Measurements from ENCODE around the gene RAI1. TPM values are rescaled to one million over a fixed set of nuclear protein-coding genes. Genes with fewer than 3 reads are reported as not detected.

The RAI1 gene
- total RNA-seq, 1 donor from 2014 or later, result 31.2 TPM

DNA sequence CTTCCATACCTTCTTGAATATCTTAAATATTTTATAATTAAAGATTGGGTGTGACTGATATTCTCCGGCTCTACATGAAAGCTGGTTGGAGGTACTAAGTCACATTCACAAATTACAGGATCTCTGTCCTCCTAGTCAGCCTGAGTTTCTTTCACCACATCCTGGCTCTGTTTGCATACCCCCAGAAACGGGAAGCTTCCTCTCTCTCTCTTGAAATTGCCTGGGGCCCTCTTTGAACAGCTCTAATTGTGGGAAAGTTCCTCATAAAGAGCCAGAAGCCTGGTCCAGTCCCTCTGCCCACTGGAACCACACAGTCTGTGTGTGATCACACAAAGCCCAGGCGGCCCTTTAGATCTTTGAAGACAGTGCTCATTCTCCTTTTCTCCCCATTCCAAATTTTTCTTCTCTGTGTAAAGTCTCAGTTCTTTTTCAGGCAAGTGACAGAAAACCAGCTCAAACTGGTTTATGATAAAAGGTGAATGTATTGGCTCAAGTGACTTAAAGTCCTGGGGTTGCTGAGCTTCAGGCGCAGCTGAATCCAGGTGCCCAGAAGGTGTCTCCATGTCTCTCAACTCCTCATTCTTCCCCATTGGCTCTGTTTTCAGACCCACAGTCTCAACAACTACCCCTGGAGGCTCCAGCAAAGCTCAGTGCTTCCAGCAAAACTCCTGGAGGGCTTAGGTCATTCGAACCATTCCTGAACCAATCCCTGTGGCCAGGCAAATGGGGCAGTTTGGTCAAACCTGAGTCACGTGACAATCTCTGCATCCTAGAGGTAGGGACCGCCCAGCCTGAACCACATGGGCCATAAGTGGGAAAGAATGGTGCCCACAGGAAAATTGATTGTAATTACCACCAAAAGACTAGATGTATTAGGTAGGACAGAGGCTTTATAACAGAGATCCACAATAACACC lies 8.5 kb upstream of the RAI1 start:
- ChIA-PET POLR2A (interaction anchor here (0.6 to 1.0 kb wide), 3 partner anchors 9 to 369 kb away, joined by 3 to 4 read pairs (median 3); no protein-coding TSS in a partner anchor), CTCF (interaction anchor here (2.0 kb wide), 1 partner anchor 8 kb away, joined by 8 read pairs; no protein-coding TSS in a partner anchor)
- H3K9me3 Mint-ChIP-seq, result no peaks in the 10 kb centered on the region
- no peak overlapping the region for H3K4me3 Mint-ChIP-seq
- no peaks in the 10 kb centered on the region for H3K27me3 Mint-ChIP-seq
- peak overlapping the region; percentile 26 for H3K27ac Mint-ChIP-seq
- TF ChIP-seq, protein P1, sequence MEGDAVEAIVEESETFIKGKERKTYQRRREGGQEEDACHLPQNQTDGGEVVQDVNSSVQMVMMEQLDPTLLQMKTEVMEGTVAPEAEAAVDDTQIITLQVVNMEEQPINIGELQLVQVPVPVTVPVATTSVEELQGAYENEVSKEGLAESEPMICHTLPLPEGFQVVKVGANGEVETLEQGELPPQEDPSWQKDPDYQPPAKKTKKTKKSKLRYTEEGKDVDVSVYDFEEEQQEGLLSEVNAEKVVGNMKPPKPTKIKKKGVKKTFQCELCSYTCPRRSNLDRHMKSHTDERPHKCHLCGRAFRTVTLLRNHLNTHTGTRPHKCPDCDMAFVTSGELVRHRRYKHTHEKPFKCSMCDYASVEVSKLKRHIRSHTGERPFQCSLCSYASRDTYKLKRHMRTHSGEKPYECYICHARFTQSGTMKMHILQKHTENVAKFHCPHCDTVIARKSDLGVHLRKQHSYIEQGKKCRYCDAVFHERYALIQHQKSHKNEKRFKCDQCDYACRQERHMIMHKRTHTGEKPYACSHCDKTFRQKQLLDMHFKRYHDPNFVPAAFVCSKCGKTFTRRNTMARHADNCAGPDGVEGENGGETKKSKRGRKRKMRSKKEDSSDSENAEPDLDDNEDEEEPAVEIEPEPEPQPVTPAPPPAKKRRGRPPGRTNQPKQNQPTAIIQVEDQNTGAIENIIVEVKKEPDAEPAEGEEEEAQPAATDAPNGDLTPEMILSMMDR (IDR thresholded peaks at IDR 0.05), result no peak
- DNase-seq (no peak), ATAC-seq (ENCODE audit: low read depth) (no peak)
- intact Hi-C loops (cut with micrococcal nuclease), result no loop called here
- peaks cover 20% of the 10 kb centered on the region for H3K4me1 Mint-ChIP-seq
- no peaks in the 10 kb centered on the region for H3K36me3 Mint-ChIP-seq (ENCODE audit: low read depth)

DNA sequence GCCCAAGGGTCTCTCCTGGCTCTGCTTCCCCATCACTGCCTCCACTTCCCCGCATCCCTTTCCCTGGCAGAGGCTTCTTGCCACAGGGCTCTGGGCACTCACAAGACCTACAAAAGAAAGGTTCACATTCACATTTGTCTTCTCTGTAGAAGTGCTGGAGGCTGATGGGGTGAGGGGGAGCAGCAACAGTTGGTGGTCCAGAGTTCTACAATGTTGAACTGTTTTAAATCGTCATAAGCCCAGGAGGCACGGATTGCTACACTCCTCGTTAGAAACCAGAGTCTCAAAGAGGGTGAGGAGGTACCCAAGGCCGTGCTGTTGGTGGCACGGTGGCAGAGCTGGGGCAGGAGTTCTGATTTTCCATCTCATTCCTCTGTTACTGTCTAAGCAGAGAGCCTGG lies 5.8 kb upstream of the RAI1 start:
- Mint-ChIP-seq H3K4me1 (peaks cover 20% of the 10 kb centered on the region), H3K4me3 (no peak overlapping the region), H3K27me3 (no peaks in the 10 kb centered on the region), H3K36me3 (ENCODE audit: low read depth) (no peaks in the 10 kb centered on the region), H3K27ac (no peak overlapping the region), H3K9me3 (no peaks in the 10 kb centered on the region)
- no peak for DNase-seq
- intact Hi-C loops (cut with micrococcal nuclease), result no loop called here
- no peak for ATAC-seq (ENCODE audit: low read depth)
- TF ChIP-seq, protein P1 (IDR thresholded peaks at IDR 0.05), result no peak
- CTCF ChIA-PET, result no interaction called here
- POLR2A ChIA-PET, result interaction anchor here (0.6 kb wide), 1 partner anchor 31 kb away, joined by 6 read pairs; no protein-coding TSS in a partner anchor

DNA sequence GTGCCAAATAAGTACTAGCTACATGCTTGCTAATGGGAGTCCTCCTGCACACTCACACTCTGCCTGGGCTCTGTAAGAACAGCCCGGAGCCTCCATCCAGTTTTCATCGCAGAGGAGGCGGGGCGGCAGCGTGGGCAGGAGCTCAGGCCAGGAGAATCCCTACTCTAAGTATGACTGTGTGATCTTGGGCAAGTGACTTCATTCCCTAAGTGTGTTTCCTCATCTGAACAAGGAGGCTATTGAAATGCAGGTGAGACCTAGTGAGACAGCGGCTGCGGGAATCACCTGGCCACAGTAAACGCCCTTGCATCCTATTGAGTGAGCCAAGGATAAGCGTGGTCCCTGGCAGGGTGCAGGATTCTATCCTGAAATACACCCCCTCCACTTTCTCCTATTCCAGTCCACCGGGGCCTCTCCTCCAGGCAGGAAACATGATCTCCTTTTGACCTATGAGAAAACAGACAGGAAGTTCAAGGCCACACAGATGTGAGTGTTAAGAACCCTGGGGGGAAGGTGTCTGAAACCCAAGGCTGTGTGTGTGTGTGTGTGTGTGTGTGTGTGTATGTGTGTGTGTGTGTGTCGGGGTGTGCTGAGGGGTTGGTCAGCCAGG lies 5.2 kb upstream of the RAI1 start:
- TF ChIP-seq, protein P1 (IDR thresholded peaks at IDR 0.05), result no peak
- no peak overlapping the region for H3K27ac Mint-ChIP-seq
- ATAC-seq (ENCODE audit: low read depth), result no peak
- CTCF ChIA-PET, result no interaction called here
- intact Hi-C loops (cut with micrococcal nuclease), result no loop called here
- H3K9me3 Mint-ChIP-seq, result no peaks in the 10 kb centered on the region
- H3K4me3 Mint-ChIP-seq, result no peak overlapping the region
- DNase-seq, result no peak
- POLR2A ChIA-PET, result interaction anchor here (0.6 to 0.7 kb wide), 2 partner anchors 109 to 143 kb away, joined by 3 read pairs; no protein-coding TSS in a partner anchor
- H3K27me3 Mint-ChIP-seq, result no peaks in the 10 kb centered on the region
- H3K36me3 Mint-ChIP-seq (ENCODE audit: low read depth), result no peaks in the 10 kb centered on the region
- peaks cover 20% of the 10 kb centered on the region for H3K4me1 Mint-ChIP-seq

DNA sequence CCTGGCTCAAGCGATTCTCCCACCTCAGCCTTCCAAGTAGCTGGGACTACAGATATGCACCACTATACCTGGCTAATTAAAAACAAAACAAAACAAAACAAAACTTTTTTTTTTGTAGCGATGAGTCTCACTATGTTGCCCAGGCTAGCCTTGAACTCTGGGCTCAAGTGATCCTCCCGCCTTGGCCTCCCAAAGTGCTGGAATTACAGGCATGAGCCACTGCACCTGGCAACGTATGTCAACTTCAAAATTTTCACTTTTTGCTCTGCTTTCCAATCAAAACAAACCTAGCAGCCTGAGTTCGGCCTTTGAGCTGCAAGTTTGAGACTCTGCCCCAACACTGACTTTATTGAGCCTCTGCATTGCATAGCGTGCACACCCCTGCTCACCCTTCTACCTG lies 4.5 kb upstream of the RAI1 start:
- Mint-ChIP-seq H3K4me1 (peaks cover 18% of the 10 kb centered on the region), H3K27me3 (no peaks in the 10 kb centered on the region), H3K27ac (no peak overlapping the region), H3K4me3 (no peak overlapping the region), H3K9me3 (no peaks in the 10 kb centered on the region), H3K36me3 (ENCODE audit: low read depth) (no peaks in the 10 kb centered on the region)
- intact Hi-C loops (cut with micrococcal nuclease), result no loop called here
- ATAC-seq (ENCODE audit: low read depth) (no peak), DNase-seq (no peak)
- CTCF ChIA-PET, result interaction anchor here (1.4 kb wide), 1 partner anchor 242 kb away, joined by 4 read pairs; no protein-coding TSS in a partner anchor
- TF ChIP-seq, protein P1 (IDR thresholded peaks at IDR 0.05), result no peak
- POLR2A ChIA-PET, result interaction anchor here (0.6 to 0.7 kb wide), 2 partner anchors 109 to 143 kb away, joined by 3 read pairs; no protein-coding TSS in a partner anchor
